ENCODE results near the gene LRRC28. TPM values are rescaled to one million over a fixed set of nuclear protein-coding genes. Genes with fewer than 3 reads are reported as not detected.

Gene LRRC28
- total and polyA plus RNA-seq, 2 of the 4 experiments (the other 2 are of a cell fraction), result 12.7 to 21.1 TPM

- H4K91ac ChIP-seq (ENCODE audit: insufficient read depth, low read depth, low read length), result no peak overlapping the region
- H3K23ac ChIP-seq (ENCODE audit: low read depth, low read length), result peak overlapping the region; percentile 64; the same call in 1 of the 2 replicates
- H2AK9ac ChIP-seq (replicated peaks; ENCODE audit: low read depth, low read length, poor library complexity), result peak overlapping the region; percentile 12
- H3K4me3 ChIP-seq (ENCODE audit: insufficient read depth, low read depth, low read length), result peak overlapping the region; percentile 82
- BruUV-seq (replicated peaks), result no TSS peak
- H3K27me3 ChIP-seq (ENCODE audit: control insufficient read depth, insufficient read depth, low read length), result no peaks in the 10 kb centered on the region
- no peak overlapping the region for H2AK5ac ChIP-seq (ENCODE audit: low read depth, low read length)
- H3K18ac ChIP-seq (ENCODE audit: low read depth, low read length), result no peak overlapping the region
- ATAC-seq (ENCODE audit: low read depth) (no peak), DNase-seq (no peak)
- no peak overlapping the region for H2BK20ac ChIP-seq (ENCODE audit: low read depth, low read length)
- no peak overlapping the region for H3K56ac ChIP-seq (ENCODE audit: extremely low read depth, insufficient read depth, low read length)
- dilution Hi-C loops (cut with HindIII; ENCODE audit: low sequenced_read_pairs, unreplicated experiment), result no loop called here
- no peak overlapping the region for H2AFZ ChIP-seq (replicated peaks; ENCODE audit: low read length, poor library complexity)
- H3K9ac ChIP-seq (ENCODE audit: low read depth, low read length), result peak overlapping the region; percentile 66; the same call in 1 of the 2 replicates
- 67% methylated on average over 1 of the region's 7 CpGs; no CpG with 5 or more reads in 1 of the 2 experiments for WGBS, 2 experiments (ENCODE audit: extremely low coverage in 2 of 2, insufficient read length in 1 of 2)
- peak overlapping the region; percentile 92 for H3K4me2 ChIP-seq (ENCODE audit: low read depth, low read length)
- no peak overlapping the region for H3K14ac ChIP-seq (replicated peaks; ENCODE audit: low read depth, low read length)
- TF ChIP-seq FOS (IDR thresholded peaks at IDR 0.05; ENCODE audit: low read depth, low read length), result no peak
- TF ChIP-seq, protein P1, sequence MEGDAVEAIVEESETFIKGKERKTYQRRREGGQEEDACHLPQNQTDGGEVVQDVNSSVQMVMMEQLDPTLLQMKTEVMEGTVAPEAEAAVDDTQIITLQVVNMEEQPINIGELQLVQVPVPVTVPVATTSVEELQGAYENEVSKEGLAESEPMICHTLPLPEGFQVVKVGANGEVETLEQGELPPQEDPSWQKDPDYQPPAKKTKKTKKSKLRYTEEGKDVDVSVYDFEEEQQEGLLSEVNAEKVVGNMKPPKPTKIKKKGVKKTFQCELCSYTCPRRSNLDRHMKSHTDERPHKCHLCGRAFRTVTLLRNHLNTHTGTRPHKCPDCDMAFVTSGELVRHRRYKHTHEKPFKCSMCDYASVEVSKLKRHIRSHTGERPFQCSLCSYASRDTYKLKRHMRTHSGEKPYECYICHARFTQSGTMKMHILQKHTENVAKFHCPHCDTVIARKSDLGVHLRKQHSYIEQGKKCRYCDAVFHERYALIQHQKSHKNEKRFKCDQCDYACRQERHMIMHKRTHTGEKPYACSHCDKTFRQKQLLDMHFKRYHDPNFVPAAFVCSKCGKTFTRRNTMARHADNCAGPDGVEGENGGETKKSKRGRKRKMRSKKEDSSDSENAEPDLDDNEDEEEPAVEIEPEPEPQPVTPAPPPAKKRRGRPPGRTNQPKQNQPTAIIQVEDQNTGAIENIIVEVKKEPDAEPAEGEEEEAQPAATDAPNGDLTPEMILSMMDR (conservative IDR thresholded peaks at IDR 0.05; ENCODE audit: low read depth, low read length), result no peak
- TF ChIP-seq NFE2L2 (IDR thresholded peaks at IDR 0.05; ENCODE audit: low read depth, low read length), result no peak
- no peak for TF ChIP-seq MXI1 (IDR thresholded peaks at IDR 0.05; ENCODE audit: borderline replicate concordance, low read depth, low read length)
- TF ChIP-seq RFX5 (IDR thresholded peaks at IDR 0.05; ENCODE audit: low read depth, low read length), result no peak
- TF ChIP-seq SMC3 (IDR thresholded peaks at IDR 0.05; ENCODE audit: low read depth, low read length), result no peak
- TF ChIP-seq USF2 (IDR thresholded peaks at IDR 0.05; ENCODE audit: low read depth, low read length), result no peak
- TF ChIP-seq, protein P2, sequence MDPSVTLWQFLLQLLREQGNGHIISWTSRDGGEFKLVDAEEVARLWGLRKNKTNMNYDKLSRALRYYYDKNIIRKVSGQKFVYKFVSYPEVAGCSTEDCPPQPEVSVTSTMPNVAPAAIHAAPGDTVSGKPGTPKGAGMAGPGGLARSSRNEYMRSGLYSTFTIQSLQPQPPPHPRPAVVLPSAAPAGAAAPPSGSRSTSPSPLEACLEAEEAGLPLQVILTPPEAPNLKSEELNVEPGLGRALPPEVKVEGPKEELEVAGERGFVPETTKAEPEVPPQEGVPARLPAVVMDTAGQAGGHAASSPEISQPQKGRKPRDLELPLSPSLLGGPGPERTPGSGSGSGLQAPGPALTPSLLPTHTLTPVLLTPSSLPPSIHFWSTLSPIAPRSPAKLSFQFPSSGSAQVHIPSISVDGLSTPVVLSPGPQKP (IDR thresholded peaks at IDR 0.05; ENCODE audit: borderline replicate concordance, low read depth, low read length), result no peak
- no peak for TF ChIP-seq RCOR1 (IDR thresholded peaks at IDR 0.05; ENCODE audit: insufficient replicate concordance, low read length)
- no peak for TF ChIP-seq POLR2A (IDR thresholded peaks at IDR 0.05; ENCODE audit: low read depth, low read length)
- TF ChIP-seq CEBPB (IDR thresholded peaks at IDR 0.05; ENCODE audit: low read depth, low read length), result no peak
- TF ChIP-seq CHD1 (IDR thresholded peaks at IDR 0.05; ENCODE audit: low read depth, low read length), result no peak
- TF ChIP-seq RAD21 (IDR thresholded peaks at IDR 0.05; ENCODE audit: low read length), result no peak
- no peak for TF ChIP-seq BHLHE40 (IDR thresholded peaks at IDR 0.05; ENCODE audit: low read depth, low read length)
- no peak for TF ChIP-seq MAFK (IDR thresholded peaks at IDR 0.05; ENCODE audit: low read depth, low read length)
- H3K27ac ChIP-seq (ENCODE audit: insufficient read depth, low read length), result no peak overlapping the region
- no peaks in the 10 kb centered on the region for H4K20me1 ChIP-seq (ENCODE audit: insufficient read depth, low read length)
- in situ Hi-C loops (cut with MboI; ENCODE audit: low sequenced_read_pairs), result no loop called here
- ChIA-PET CTCF (no interaction called here), POLR2A (ENCODE audit: unreplicated experiment) (no interaction called here)
- H4K5ac ChIP-seq (ENCODE audit: low read depth, low read length), result no peak overlapping the region
- H3K36me3 ChIP-seq (ENCODE audit: control insufficient read depth, insufficient read depth, low read length), result no peaks in the 10 kb centered on the region
- H4K8ac ChIP-seq (ENCODE audit: low read depth in 2 of 2, low read length in 2 of 2), result peak overlapping the region in 1 of 2 experiments; percentile 63; a peak in 2 of 4 replicates
- no peak overlapping the region for H2BK5ac ChIP-seq (ENCODE audit: low read depth, low read length, poor library complexity, severe bottlenecking)
- peaks cover 3 to 26% of the 10 kb centered on the region in 2 experiments; a peak in 2 of 4 replicates for H3K79me1 ChIP-seq (ENCODE audit: low read depth in 1 of 2, low read length in 2 of 2)
- H3K4me1 ChIP-seq (ENCODE audit: control insufficient read depth, insufficient read depth, low read length), result peaks cover 2% of the 10 kb centered on the region; the same call in 1 of the 2 replicates
- no peak overlapping the region for H2BK15ac ChIP-seq (ENCODE audit: low read depth, low read length)
- peak overlapping the region; percentile 18; the same call in 1 of the 2 replicates for H3K4ac ChIP-seq (ENCODE audit: low read depth, low read length)
- intact Hi-C loops (cut with micrococcal nuclease), result no loop called here
- H3K9me3 ChIP-seq (ENCODE audit: control insufficient read depth, insufficient read depth, low read length), result no peaks in the 10 kb centered on the region
- H2BK120ac ChIP-seq (ENCODE audit: low read depth, low read length), result no peak overlapping the region
- H3K9me1 ChIP-seq (ENCODE audit: insufficient read depth, low read length), result no peaks in the 10 kb centered on the region
Observed at GRCh38 chr15:99248000-99248715, 3.1 kb upstream of the LRRC28 start.
